Trophoblast cell (in vitro differentiated cells and primary cell): ENCODE results near the gene NFKBIB.

ENCODE experiments used
- DNase-seq, 2 donors: peaks; one replicate each; pipeline ENCODE4 v3.0.0-alpha.2; 2016
- H2AFZ ChIP-seq: 2 replicates; pipeline ENCODE4 v1.6.1; 2013; ENCODE audit warnings: low read length, moderate library complexity, mild to moderate bottlenecking; ENCODE audit not compliant: insufficient read depth, poor library complexity
- H2AK5ac ChIP-seq: 2 replicates; pipeline ENCODE4 v1.6.1; 2013; ENCODE audit warnings: mild to moderate bottlenecking, low read length
- H2BK120ac ChIP-seq: 2 replicates; pipeline ENCODE4 v1.6.1; 2013; ENCODE audit warnings: low read length, mild to moderate bottlenecking, moderate library complexity; ENCODE audit not compliant: insufficient read depth, poor library complexity
- H2BK12ac ChIP-seq: 2 replicates; pipeline ENCODE4 v1.6.1; 2013; ENCODE audit warnings: mild to moderate bottlenecking, low read length, moderate library complexity
- H2BK5ac ChIP-seq: 2 replicates; pipeline ENCODE4 v1.6.1; 2013; ENCODE audit warnings: low read length, low read depth, moderate library complexity, mild to moderate bottlenecking; ENCODE audit not compliant: poor library complexity
- H3K14ac ChIP-seq: 2 replicates; pipeline ENCODE4 v1.6.1; 2013; ENCODE audit warnings: mild to moderate bottlenecking, low read length
- H3K18ac ChIP-seq: 2 replicates; pipeline ENCODE4 v1.6.1; 2013; ENCODE audit warnings: mild to moderate bottlenecking, low read length
- H3K23ac ChIP-seq: 2 replicates; pipeline ENCODE4 v1.6.1; 2013; ENCODE audit warnings: low read length
- H3K27ac ChIP-seq: 2 replicates; pipeline ENCODE4 v1.5.1; 2013; ENCODE audit warnings: low read depth, mild to moderate bottlenecking, inconsistent platforms, low read length, moderate library complexity
- H3K27me3 ChIP-seq: 2 replicates; pipeline ENCODE4 v1.6.1; 2013; ENCODE audit warnings: inconsistent platforms, mild to moderate bottlenecking, low read length, moderate library complexity; ENCODE audit not compliant: insufficient read depth
- H3K36me3 ChIP-seq, 2 experiments: 1 replicate in 1 of 2; 2 replicates in 1 of 2; pipeline ENCODE4 v1.6.1; 2013; ENCODE audit warnings: low read length in 2 of 2, mild to moderate bottlenecking in 2 of 2, moderate library complexity in 1 of 2; ENCODE audit not compliant: insufficient read depth in 2 of 2, control insufficient read depth in 1 of 2
- H3K4ac ChIP-seq: 2 replicates; pipeline ENCODE4 v1.6.1; 2013; ENCODE audit warnings: low read depth, mild to moderate bottlenecking, low read length, moderate library complexity
- H3K4me1 ChIP-seq, 2 experiments: 1 replicate in 1 of 2; 2 replicates in 1 of 2; pipeline ENCODE4 v1.6.1; 2013; ENCODE audit warnings: low read length in 2 of 2, mild to moderate bottlenecking in 2 of 2, moderate library complexity in 1 of 2; ENCODE audit not compliant: insufficient read depth in 2 of 2, control insufficient read depth in 1 of 2
- H3K4me2 ChIP-seq: 2 replicates; pipeline ENCODE4 v1.6.1; 2013; ENCODE audit warnings: inconsistent platforms, mild to moderate bottlenecking, low read length, moderate library complexity
- H3K4me3 ChIP-seq: 2 replicates; pipeline ENCODE4 v1.5.1; 2013; ENCODE audit warnings: mild to moderate bottlenecking, low read depth, low read length, inconsistent platforms
- H3K79me1 ChIP-seq: one replicate; pipeline ENCODE4 v1.6.1; 2013; ENCODE audit warnings: low read length
- H3K79me2 ChIP-seq: 2 replicates; pipeline ENCODE4 v1.6.1; 2013; ENCODE audit warnings: low read length, mild to moderate bottlenecking; ENCODE audit not compliant: control insufficient read depth, insufficient read depth, poor library complexity
- H3K9ac ChIP-seq: 2 replicates; pipeline ENCODE4 v1.6.1; 2013; ENCODE audit warnings: mild to moderate bottlenecking, low read length
- H3K9me3 ChIP-seq: 2 replicates; pipeline ENCODE4 v1.6.1; 2013; ENCODE audit warnings: low read depth, mild to moderate bottlenecking, control low read depth, inconsistent platforms, low read length; ENCODE audit not compliant: insufficient read depth
- H4K12ac ChIP-seq: 2 replicates; pipeline ENCODE4 v1.6.1; 2013; ENCODE audit warnings: low read depth, mild to moderate bottlenecking, low read length, moderate library complexity
- H4K8ac ChIP-seq: 2 replicates; pipeline ENCODE4 v1.6.1; 2013; ENCODE audit warnings: low read depth, mild to moderate bottlenecking, low read length, moderate library complexity
- H4K91ac ChIP-seq: one replicate; pipeline ENCODE4 v1.6.1; 2013; ENCODE audit warnings: low read depth, mild to moderate bottlenecking, low read length, moderate library complexity
- WGBS: extraction: QIAGEN DNeasy Blood & Tissue Kit; methylation state at CpG from one replicate; pipeline ENCODE4 v1.1.7; 2013; ENCODE audit warnings: missing lambda C conversion rate; ENCODE audit not compliant: insufficient read length, insufficient coverage; ENCODE audit errors: extremely low coverage; 5-methylcytosine and 5-hydroxymethylcytosine counted together

Gene NFKBIB

DNA sequence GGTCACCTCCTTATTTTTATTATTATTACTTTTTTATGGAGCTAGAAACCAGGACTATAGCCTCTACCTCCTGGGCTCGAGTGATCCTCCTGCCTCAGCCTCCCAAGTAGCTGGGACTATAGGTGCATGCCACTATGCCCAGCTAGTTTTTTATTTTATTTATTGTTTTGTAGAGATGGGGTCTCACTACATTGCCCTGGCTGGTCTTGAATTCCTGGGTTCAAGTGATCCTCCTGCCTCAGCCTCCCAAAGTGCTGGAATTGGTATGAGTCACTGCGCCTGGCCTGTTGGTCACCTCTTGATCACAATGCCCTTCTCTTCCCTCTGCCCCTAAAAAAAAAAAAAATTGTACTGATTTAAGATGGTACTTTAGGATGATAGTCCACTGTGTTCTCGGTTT lies 51.4 kb downstream of the NFKBIB start:
- no peak for DNase-seq
- no peaks in the 10 kb centered on the region for H3K79me1 ChIP-seq
- H3K23ac ChIP-seq, result no peak overlapping the region
- no peak overlapping the region for H2BK120ac ChIP-seq
- H4K91ac ChIP-seq, result no peak overlapping the region
- H3K18ac ChIP-seq, result no peak overlapping the region
- H3K4me1 ChIP-seq, result peaks cover 0 to 5% of the 10 kb centered on the region in 2 experiments
- H3K4me2 ChIP-seq, result no peak overlapping the region
- H3K4me3 ChIP-seq, result no peak overlapping the region
- WGBS, result no CpG with 5 or more reads among the region's 3 CpGs
- H4K8ac ChIP-seq, result no peak overlapping the region
- H3K4ac ChIP-seq, result no peak overlapping the region
- no peak overlapping the region for H3K9ac ChIP-seq
- H3K27me3 ChIP-seq, result no peaks in the 10 kb centered on the region
- H4K12ac ChIP-seq, result no peak overlapping the region
- H3K36me3 ChIP-seq, result peaks cover 0 to 1% of the 10 kb centered on the region in 2 experiments
- H2BK5ac ChIP-seq, result no peak overlapping the region
- H3K14ac ChIP-seq, result no peak overlapping the region
- H3K27ac ChIP-seq, result no peak overlapping the region
- no peak overlapping the region for H2BK12ac ChIP-seq
- H2AK5ac ChIP-seq, result no peak overlapping the region
- no peaks in the 10 kb centered on the region for H3K79me2 ChIP-seq
- no peak overlapping the region for H2AFZ ChIP-seq
- H3K9me3 ChIP-seq, result peaks cover 2% of the 10 kb centered on the region

GRCh38 chr19:38952395-38953165 lies 52.8 kb downstream of the NFKBIB start:
- Histone ChIP-seq H3K79me1 (no peaks in the 10 kb centered on the region), H4K12ac (no peak overlapping the region), H3K9me3 (peaks cover 2% of the 10 kb centered on the region), H4K91ac (no peak overlapping the region), H3K4me3 (no peak overlapping the region), H3K23ac (no peak overlapping the region), H3K4ac (no peak overlapping the region), H4K8ac (no peak overlapping the region), H3K18ac (no peak overlapping the region), H3K4me1 (peaks cover 0 to 5% of the 10 kb centered on the region in 2 experiments), H3K14ac (no peak overlapping the region), H3K9ac (no peak overlapping the region), H3K27me3 (no peaks in the 10 kb centered on the region), H2BK120ac (no peak overlapping the region), H3K4me2 (no peak overlapping the region), H2BK12ac (no peak overlapping the region), H2BK5ac (no peak overlapping the region), H2AK5ac (no peak overlapping the region), H3K36me3 (no peaks in the 10 kb centered on the region), H3K27ac (no peak overlapping the region), H2AFZ (no peak overlapping the region), H3K79me2 (no peaks in the 10 kb centered on the region)
- WGBS, result 100% methylated on average over 1 of the region's 13 CpGs
- DNase-seq, result peak; percentile 41 to 73

DNA sequence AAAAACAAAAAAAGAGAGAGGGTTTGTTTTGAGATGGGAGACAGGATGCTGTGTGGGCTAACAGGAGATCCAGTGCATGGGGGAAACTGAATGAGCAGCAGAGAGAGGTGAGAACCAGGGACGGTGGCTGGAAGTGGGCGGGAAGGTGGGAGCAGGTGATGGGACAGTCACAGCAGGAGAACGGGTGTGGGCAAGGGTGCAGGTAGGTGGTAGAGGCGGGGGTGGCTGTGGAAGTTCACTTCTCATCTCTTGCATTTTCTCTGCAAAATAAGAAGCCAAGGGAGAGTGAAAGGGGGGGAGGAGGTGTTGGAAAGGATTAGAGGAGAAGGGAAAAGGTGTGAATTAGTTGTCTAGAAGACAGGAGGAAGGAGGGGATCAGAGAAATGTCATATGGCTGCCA lies 53.9 kb downstream of the NFKBIB start:
- H3K36me3 ChIP-seq, result no peaks in the 10 kb centered on the region
- no peak overlapping the region for H4K91ac ChIP-seq
- peaks cover 0 to 5% of the 10 kb centered on the region in 2 experiments for H3K4me1 ChIP-seq
- H3K4me3 ChIP-seq, result no peak overlapping the region
- no peak overlapping the region for H3K9ac ChIP-seq
- no peak overlapping the region for H3K18ac ChIP-seq
- H2BK12ac ChIP-seq, result no peak overlapping the region
- peaks cover 2% of the 10 kb centered on the region for H3K9me3 ChIP-seq
- H3K4me2 ChIP-seq, result no peak overlapping the region
- H3K14ac ChIP-seq, result no peak overlapping the region
- H3K4ac ChIP-seq, result no peak overlapping the region
- no CpG with 5 or more reads among the region's 4 CpGs for WGBS
- no peak overlapping the region for H2AK5ac ChIP-seq
- no peak overlapping the region for H4K8ac ChIP-seq
- H2BK120ac ChIP-seq, result no peak overlapping the region
- H3K27ac ChIP-seq, result no peak overlapping the region
- H3K27me3 ChIP-seq, result no peaks in the 10 kb centered on the region
- H2BK5ac ChIP-seq, result no peak overlapping the region
- DNase-seq, result no peak
- no peak overlapping the region for H3K23ac ChIP-seq
- H3K79me1 ChIP-seq, result no peaks in the 10 kb centered on the region
- no peaks in the 10 kb centered on the region for H3K79me2 ChIP-seq
- no peak overlapping the region for H2AFZ ChIP-seq
- no peak overlapping the region for H4K12ac ChIP-seq

DNA sequence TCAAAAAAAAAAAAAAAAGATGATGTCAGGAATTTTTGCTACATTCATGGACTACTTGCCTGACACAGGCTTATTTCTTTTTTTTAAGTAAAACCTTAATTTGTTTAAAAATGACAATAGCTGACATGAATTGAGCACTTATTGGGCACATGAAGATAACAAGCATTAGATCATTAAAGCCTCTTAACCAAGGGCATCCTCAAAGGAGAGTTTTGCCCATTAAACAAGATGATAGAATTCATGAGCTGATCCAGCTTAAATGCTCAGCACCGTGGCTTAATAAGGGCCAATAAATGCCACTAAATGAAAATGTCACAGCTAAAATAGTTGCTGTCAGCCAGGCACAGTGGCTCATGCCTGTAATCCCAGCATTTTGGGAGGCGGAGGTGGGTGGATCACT lies 56.5 kb downstream of the NFKBIB start:
- Histone ChIP-seq H2BK12ac (no peak overlapping the region), H4K91ac (no peak overlapping the region), H3K4me2 (no peak overlapping the region), H4K8ac (no peak overlapping the region), H3K27ac (no peak overlapping the region), H3K4me1 (no peaks in the 10 kb centered on the region), H3K4me3 (no peak overlapping the region), H3K9ac (no peak overlapping the region), H3K4ac (no peak overlapping the region), H2AK5ac (no peak overlapping the region), H4K12ac (no peak overlapping the region), H3K14ac (no peak overlapping the region), H3K79me1 (no peaks in the 10 kb centered on the region), H3K9me3 (no peaks in the 10 kb centered on the region), H2BK5ac (no peak overlapping the region), H3K18ac (no peak overlapping the region), H3K27me3 (no peaks in the 10 kb centered on the region), H3K23ac (no peak overlapping the region), H3K79me2 (no peaks in the 10 kb centered on the region), H3K36me3 (no peaks in the 10 kb centered on the region), H2AFZ (no peak overlapping the region), H2BK120ac (no peak overlapping the region)
- WGBS, result no CpG with 5 or more reads among the region's 2 CpGs
- no peak for DNase-seq
